ENCODE measurements around the gene TGM2.

TGM2 gene

GRCh38 chr20:38165089-38165965 lies at the start of gene TGM2:
Gene TGM2 (minus strand): TSS chr20:38165270. CDS start chr20:38165198, 72 bp downstream.
- no peak for FAIRE-seq

- FAIRE-seq: no peak
These were observed 49.5 kb upstream of the TGM2 start for GRCh38 chr20:38214256-38215193.

GRCh38 chr20:38213607-38213940 lies 48.5 kb upstream of the TGM2 start:
- FAIRE-seq: no peak

GRCh38 chr20:38212806-38213606 lies 47.9 kb upstream of the TGM2 start:
- FAIRE-seq: no peak

- no peak for FAIRE-seq
These were observed 46.4 kb upstream of the TGM2 start for GRCh38 chr20:38211200-38212097.

- FAIRE-seq: no peak
These were observed 45.7 kb upstream of the TGM2 start for GRCh38 chr20:38210741-38211140.

GRCh38 chr20:38209736-38210405 lies 44.8 kb upstream of the TGM2 start:
- FAIRE-seq: no peak

- FAIRE-seq: no peak
These were observed 44.1 kb upstream of the TGM2 start for GRCh38 chr20:38209054-38209675.

- no peak for FAIRE-seq
These were observed 43.5 kb upstream of the TGM2 start for GRCh38 chr20:38208523-38208922.

- no peak for FAIRE-seq
These were observed 43.0 kb upstream of the TGM2 start for GRCh38 chr20:38208088-38208487.

GRCh38 chr20:38207621-38208020 lies 42.6 kb upstream of the TGM2 start:
- FAIRE-seq: no peak

GRCh38 chr20:38205001-38205400 lies 39.9 kb upstream of the TGM2 start:
- no peak for FAIRE-seq

- FAIRE-seq: no peak
These were observed 38.9 kb upstream of the TGM2 start for GRCh38 chr20:38203981-38204357.

GRCh38 chr20:38203337-38203980 lies 38.4 kb upstream of the TGM2 start:
- FAIRE-seq: no peak

GRCh38 chr20:38202982-38203293 lies 37.9 kb upstream of the TGM2 start:
- no peak for FAIRE-seq

- no peak for FAIRE-seq
These were observed 37.3 kb upstream of the TGM2 start for GRCh38 chr20:38202153-38202981.

- no peak for FAIRE-seq
These were observed 36.3 kb upstream of the TGM2 start for GRCh38 chr20:38201356-38201755.

- FAIRE-seq: no peak
These were observed 35.6 kb upstream of the TGM2 start for GRCh38 chr20:38200646-38201045.
